MCF 10A (cell line): Measurements from ENCODE around the gene MAGEB17. TPM values are rescaled to one million over a fixed set of nuclear protein-coding genes. Genes with fewer than 3 reads are reported as not detected.

Source experiments
- BruUV-seq: library from RNA; stranded (reverse); fragments of 400-500 nt; replicated peaks from 2 replicates; lab custom pipeline; 2021; lab: Mats Ljungman, UMichigan
- CTCF ChIA-PET: fragments of 300-600 bp; sonication (Branson Sonifier 250); formaldehyde crosslinking; extraction: SDS; loops from one replicate; lab custom pipeline; 2021; ENCODE audit warnings: antibody characterized with exemption, inconsistent platforms; lab: Yijun Ruan, JAX
- POLR2A ChIA-PET: fragments of 300-600, 350-650 bp; sonication (Branson Sonifier 250); formaldehyde crosslinking; extraction: SDS; loops from one replicate; lab custom pipeline; 2020; ENCODE audit warnings: antibody characterized with exemption, inconsistent platforms; lab: Yijun Ruan, JAX
- DNase-seq: peaks from one replicate; pipeline ENCODE4 v3.0.0-alpha.2; 2018; ENCODE audit not compliant: unreplicated experiment
- H3K27ac Mint-ChIP-seq: one replicate; pipeline ENCODE4 v1.8.0; 2022; ENCODE audit warnings: mild to moderate bottlenecking, low read depth, mixed read lengths; ENCODE audit not compliant: unreplicated experiment
- H3K27me3 Mint-ChIP-seq: one replicate; pipeline ENCODE4 v1.8.0; 2022; ENCODE audit warnings: mixed read lengths; ENCODE audit not compliant: insufficient read depth, unreplicated experiment
- H3K36me3 Mint-ChIP-seq: one replicate; pipeline ENCODE4 v1.8.0; 2022; ENCODE audit warnings: mild to moderate bottlenecking, moderate library complexity, mixed read lengths; ENCODE audit not compliant: insufficient read depth, unreplicated experiment
- H3K4me1 Mint-ChIP-seq: one replicate; pipeline ENCODE4 v1.8.0; 2022; ENCODE audit warnings: mixed read lengths; ENCODE audit not compliant: insufficient read depth, unreplicated experiment
- H3K4me3 Mint-ChIP-seq: one replicate; pipeline ENCODE4 v1.8.0; 2022; ENCODE audit warnings: mild to moderate bottlenecking, moderate library complexity, mixed read lengths; ENCODE audit not compliant: unreplicated experiment
- H3K9me3 Mint-ChIP-seq: one replicate; pipeline ENCODE4 v1.8.0; 2022; ENCODE audit warnings: mixed read lengths; ENCODE audit not compliant: unreplicated experiment
- intact Hi-C: fragments of 100-400 bp; cut with micrococcal nuclease; formaldehyde crosslinking; loops from 2 replicates; pipeline ENCODE4 v1.14.1; 2022
- total RNA-seq: library from RNA; stranded (reverse); gene quantifications from 2 replicates; pipeline ENCODE4 v1.2.3, GENCODE V29; 2022
- TF ChIP-seq, protein P1 (sequence below): fragments of 200-600 bp; IDR thresholded peaks from one replicate; pipeline ENCODE4 v1.8.0; 2022; ENCODE audit warnings: antibody characterized with exemption, mild to moderate bottlenecking; ENCODE audit not compliant: unreplicated experiment

Gene MAGEB17
- total RNA-seq, 1 experiment from 2014 or later: not detected

DNA sequence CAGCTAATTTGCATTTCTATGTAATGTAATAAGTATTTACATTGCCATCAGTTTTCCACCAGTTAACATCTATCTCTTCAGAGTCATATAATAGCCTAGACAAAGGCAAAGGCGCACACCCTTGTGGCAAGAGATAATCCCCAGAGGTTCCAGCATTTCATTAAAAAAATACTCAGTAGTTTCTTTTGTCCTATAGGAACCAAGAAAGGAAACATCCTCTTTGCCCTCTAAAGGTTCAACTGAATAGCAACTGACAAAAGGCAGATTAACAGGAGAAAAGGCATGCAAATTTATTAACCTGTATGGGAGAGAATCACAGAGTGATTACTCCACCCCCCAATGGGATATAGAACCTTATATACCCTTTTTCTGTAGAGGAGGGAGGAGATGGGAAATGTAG is 48.4 kb downstream of the MAGEB17 start:
- TF ChIP-seq, protein P1, sequence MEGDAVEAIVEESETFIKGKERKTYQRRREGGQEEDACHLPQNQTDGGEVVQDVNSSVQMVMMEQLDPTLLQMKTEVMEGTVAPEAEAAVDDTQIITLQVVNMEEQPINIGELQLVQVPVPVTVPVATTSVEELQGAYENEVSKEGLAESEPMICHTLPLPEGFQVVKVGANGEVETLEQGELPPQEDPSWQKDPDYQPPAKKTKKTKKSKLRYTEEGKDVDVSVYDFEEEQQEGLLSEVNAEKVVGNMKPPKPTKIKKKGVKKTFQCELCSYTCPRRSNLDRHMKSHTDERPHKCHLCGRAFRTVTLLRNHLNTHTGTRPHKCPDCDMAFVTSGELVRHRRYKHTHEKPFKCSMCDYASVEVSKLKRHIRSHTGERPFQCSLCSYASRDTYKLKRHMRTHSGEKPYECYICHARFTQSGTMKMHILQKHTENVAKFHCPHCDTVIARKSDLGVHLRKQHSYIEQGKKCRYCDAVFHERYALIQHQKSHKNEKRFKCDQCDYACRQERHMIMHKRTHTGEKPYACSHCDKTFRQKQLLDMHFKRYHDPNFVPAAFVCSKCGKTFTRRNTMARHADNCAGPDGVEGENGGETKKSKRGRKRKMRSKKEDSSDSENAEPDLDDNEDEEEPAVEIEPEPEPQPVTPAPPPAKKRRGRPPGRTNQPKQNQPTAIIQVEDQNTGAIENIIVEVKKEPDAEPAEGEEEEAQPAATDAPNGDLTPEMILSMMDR: no peak
- CTCF ChIA-PET: no interaction called here
- peaks cover 3% of the 10 kb centered on the region for H3K9me3 Mint-ChIP-seq
- H3K36me3 Mint-ChIP-seq: no peaks in the 10 kb centered on the region
- POLR2A ChIA-PET: no interaction called here
- intact Hi-C loops: loop anchor here (10.0 kb wide), 1 partner anchor 281 kb away; no protein-coding TSS in a partner anchor
- DNase-seq: no peak
- H3K27ac Mint-ChIP-seq: no peak overlapping the region
- peaks cover 5% of the 10 kb centered on the region for H3K4me1 Mint-ChIP-seq
- H3K4me3 Mint-ChIP-seq: no peak overlapping the region
- no TSS peak for BruUV-seq
- peaks cover 13% of the 10 kb centered on the region for H3K27me3 Mint-ChIP-seq

Other genes starting within 250 kb of the MAGEB17 start
- not detected in 2 replicates for gene GRPR, start 43.9 kb upstream of the MAGEB17 start, total RNA-seq